GM21381 (cell line): Measurements from ENCODE around the gene MAP7.
"Not testable (repeated sequence)": the region's sequence is repeated elsewhere in the genome, so short reads cannot be mapped to it uniquely, and the experiment has no call there.

Source experiments
- ATAC-seq: cut with Tn5 transposase; IDR thresholded peaks from one replicate; pipeline ENCODE4 v1.9.1; 2021; ENCODE audit warnings: mild to moderate bottlenecking, moderate library complexity; ENCODE audit not compliant: unreplicated experiment

Gene MAP7

DNA sequence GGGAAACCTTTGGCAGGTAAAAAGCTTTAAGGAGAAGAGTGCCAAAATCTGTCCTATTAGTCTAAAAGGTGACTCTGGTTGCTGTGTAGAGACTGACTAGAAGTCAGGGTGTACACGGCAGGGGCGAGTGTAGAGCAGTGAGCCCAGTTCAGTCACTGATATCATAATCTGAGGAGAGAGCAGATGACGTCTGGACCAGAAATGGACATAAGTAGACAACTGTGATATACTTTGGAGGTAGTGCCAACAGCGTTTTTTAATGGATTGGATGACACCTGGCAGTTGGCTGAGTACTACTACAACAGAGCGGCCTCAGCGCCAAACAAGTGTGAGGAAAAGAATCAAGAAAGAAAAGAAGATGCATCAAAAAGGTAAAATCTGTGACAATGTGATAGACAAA, 76.0 kb downstream of the MAP7 start:
- ATAC-seq: no peak

DNA sequence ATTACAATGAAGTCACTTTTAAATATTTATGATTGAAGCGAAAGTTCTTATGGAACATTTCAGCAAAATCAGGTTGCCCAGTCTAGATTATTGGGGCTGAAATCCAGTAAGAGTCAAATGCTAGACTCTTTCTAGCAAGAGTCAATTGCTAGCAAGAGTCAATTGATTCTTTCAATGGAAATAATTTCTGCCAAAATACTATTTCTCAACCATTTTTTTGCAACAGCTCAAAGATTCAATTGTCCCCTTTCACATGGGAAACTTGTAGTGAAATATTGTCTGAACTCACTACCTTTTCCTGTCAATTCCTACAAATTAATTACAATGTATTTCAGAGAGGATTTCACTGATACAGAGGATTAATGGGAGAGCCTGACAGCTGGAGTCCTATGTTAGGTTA, 78.3 kb downstream of the MAP7 start:
- ATAC-seq: no peak

DNA sequence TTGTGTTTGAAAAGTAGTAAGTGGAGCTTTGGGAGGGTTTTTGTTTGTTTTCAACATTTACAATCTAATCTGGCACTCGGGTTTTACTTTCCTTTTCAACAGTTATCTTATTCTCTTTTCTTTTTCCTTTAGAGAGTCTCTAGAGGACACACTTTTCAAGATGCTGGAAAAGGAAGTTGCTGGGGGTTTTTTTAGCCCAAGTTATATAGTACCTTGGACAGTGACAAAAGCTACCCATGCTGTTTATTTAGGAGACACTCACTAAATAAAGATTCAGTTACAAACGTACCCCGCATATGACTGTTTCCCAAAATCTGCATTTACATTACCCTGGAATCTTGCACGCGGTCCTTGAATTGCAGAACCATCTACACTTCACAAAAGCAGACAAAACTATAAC, 78.8 kb downstream of the MAP7 start:
- ATAC-seq: no peak

DNA sequence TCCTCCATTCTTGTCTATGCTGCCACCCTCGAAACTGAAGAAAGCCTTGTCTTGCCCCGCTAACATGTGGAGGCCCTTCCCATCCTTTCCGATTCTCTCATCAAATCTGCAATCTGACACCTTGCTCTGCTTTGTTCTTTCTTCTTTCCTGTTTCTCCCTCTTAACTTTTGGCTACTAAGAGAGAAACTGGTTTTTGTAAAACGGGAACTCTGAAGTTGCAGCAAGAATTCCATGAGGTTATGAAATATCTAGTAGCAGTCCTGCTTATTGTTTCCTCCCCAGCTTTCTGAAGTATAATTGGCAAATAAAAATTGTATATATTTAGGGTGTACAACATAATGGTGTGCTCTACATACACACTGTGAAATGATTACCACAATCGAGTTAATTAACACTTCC, 80.2 kb downstream of the MAP7 start:
- no peak for ATAC-seq

DNA sequence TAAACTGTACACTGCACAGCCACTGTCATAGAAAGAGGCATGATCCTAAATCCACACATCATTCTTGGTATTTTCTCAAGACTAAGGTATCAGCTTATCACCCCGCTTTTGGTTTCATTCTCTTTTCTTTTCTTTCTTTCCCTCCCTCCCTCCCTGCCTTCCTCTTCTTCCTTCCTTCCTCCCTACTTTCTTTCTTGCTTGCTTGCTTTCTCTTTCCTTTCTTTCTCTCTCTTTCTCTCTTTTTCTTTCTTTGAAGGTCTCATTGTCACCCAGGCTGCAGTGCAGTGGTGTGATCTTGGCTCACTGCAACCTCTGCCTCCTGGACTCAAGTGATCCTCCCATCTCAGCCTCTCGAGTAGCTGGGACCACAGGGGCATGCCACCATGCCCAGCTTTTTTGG, 81.1 kb downstream of the MAP7 start:
- no peak for ATAC-seq

DNA sequence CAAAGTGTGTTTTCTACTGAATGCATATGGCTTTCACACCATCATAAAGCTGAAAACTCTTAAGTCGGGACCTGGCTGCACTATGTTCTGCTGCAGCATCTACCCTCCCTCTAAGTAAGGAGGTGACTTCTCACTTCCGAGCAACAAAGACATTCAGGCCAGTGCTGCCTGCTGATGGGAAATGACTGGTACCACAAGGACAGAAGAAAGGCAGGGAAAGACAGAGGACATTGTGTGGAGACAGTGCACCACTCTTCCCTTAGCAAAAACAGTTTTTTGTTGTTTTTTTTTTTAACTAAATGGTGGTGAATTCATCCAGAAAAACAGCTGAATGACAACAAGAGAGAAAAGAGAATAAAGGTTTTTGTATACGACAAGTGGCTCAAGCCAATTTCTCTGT, 81.5 kb downstream of the MAP7 start:
- ATAC-seq: no peak

DNA sequence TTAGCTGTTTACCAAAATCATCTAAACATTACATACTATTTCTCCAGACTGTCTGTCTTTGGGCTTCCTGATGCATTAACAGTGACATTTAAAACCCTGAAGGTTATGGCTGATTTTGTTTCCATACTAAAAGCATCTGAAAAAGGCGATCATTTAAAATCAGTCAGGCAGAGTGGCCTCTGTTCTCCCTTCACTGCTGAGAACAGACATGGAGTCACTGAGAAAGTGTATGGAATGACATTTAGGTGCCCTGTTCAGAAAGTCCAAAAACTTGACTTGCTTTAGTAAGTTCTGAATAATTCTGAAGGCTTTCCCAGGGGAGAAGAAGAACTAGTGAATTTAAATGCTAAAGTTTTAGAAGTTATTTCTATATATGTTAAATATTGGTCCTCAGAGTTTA, 83.0 kb downstream of the MAP7 start:
- no peak for ATAC-seq

DNA sequence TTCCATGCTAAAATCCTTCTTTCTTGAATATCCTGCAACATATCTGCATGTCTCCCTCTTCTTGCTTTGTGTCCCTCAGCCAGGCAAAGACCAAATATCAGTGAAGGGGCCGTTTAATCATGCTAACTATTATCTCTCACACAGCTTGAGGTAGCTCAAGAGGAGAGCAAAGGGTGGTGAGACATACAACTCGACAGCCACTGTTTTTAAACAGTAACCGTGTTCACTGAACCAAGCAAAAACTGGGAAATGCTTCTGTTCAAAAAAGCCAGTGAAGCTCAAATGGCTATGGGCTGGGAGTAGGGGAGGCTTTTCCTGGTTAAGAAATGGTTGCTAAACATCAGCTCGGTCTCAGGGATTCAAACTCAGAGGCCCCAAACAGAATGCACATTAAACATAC, 83.4 kb downstream of the MAP7 start:
- no peak for ATAC-seq

DNA sequence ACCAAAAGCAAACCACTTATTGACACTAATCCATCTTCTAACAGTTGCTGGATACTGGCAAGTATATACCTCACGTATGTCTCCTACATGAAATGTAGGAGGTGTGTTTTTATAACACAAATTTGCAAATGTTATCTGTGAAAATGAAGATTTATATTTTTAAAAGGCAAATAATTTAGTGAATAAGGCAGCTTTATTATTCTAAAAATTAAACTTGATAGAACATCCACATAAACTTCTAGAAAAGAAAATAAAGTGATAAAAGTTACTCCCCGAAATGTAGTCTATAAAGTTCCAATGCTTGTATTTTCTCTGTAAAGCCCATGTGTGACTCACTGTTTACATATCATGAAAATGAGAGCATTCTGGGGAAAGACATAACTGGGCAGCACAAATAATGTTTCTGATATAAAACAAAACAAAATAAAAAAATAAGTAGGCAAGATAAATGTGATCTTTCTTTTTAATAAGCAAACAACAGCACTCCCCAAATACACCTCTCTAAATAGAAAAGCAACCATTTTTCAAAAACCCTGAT, 84.4 kb downstream of the MAP7 start:
- no peak for ATAC-seq

DNA sequence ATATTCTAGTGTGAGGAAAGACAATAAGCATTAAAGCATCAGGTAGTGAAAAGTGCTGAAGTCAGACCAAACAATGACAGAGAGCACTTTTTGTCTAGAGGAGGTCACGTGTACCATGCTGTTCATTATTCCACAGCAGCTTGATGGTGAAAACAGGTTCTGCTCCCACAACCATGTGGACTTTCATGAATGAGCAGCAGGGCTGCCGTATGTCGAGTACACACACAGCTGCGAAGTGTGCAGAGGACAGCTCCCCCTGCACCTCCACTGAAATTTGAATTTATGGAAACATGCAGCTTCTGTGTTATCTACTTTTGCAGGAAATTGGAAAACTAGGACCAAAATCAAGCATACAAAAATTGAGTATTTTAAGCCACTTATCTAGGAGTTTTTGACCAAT, 85.3 kb downstream of the MAP7 start:
- no peak for ATAC-seq

DNA sequence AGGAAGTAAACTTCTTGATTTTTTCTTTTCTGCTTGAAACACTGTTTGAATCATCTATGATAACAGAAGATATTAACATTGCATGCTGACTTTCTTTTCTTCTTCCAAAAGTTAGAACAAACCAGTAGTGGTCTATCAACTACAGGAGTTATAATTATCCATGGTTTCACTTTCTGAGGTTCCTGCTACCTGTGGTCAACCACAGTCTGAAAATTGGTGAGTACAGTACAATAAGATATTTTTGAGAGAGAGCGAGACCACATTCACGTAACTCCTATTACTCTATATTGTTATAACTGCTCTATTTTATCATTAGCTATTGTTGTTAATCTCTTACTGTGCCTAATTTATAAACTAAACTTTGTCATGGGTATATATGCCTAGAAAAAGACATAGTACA, 86.1 kb downstream of the MAP7 start:
- no peak for ATAC-seq

DNA sequence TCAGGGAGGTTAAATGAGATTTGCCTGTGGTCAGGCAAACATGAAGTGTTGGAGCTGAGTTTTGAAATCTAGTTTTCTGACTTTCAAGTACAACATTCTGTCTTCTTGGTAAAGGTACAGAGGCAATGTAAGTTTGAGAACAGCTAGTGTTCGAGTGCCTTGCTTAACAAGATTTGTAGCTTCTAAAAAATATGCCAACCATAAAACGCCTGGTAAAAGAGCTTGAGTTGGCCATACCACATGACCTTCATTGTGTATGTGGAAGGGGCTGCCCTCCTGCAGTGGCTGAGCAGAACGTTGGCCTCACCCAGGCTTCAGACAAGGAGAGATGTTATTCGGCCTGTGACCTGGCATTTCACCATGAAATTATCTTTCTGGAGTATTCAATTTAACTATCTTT, 86.5 kb downstream of the MAP7 start:
- ATAC-seq: no peak

DNA sequence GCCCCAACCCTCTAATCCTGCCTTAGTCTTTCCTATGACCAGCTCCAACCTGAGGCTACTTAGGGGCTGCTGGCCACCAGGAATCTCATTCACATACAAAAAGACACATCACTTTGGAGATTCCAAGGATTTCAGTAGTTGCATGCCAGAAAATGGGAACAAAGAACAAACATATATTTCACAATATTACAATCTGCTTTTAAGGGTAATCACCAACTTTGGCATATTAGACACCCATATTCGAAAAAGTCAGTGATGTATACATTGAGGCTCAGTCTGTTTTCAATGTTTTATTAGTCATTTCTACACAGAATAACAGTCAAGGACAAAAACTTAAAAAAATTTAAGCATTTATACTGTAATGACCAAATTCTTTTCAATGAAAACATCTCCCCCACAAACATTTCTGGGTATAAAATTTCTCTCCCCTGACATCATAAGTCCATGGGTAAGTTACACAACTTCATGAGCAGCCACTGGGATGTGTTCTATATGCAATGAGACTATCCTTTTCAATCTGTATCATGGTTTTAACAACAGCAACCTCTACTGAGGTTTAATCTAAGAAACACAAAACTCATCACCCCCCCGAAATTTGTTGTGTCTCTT, 103.5 kb downstream of the MAP7 start:
- ATAC-seq: no peak

DNA sequence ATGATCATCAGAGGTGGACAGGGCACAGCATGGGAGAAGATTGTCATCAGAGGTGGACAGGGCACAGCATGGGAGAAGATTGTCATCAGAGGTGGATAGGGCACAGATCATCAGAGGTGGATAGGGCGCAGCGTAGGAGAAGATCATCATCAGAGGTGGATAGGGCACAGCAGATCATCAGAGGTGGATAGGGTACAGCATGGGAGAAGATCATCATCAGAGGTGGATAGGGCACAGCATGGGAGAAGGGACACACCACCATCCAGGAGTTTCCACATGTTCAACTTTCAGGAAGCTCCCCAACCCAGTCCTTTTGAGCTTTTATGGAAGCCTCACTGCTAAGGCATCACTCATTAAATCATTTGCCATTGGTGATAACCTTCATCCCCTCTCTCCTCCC, 104.1 kb downstream of the MAP7 start:
- no peak for ATAC-seq

DNA sequence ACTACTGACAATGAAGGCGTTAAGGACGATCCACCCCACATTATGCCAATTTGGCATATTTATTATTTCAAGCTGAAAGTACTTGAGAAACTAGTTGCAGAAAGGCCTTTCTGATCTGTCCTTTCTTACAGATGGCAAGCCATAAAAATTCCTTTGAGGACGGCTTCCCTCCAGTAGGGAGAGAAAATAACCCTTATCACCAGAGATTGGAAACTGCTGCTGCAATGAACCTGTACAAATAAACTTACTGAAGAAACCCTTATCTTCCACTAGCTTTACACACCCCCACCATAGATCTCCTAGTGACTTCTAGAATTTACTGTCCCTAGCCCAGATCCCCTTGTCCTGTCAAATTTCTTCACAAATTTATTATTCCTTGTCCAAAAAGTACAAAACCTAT, 105.2 kb downstream of the MAP7 start:
- no peak for ATAC-seq

DNA sequence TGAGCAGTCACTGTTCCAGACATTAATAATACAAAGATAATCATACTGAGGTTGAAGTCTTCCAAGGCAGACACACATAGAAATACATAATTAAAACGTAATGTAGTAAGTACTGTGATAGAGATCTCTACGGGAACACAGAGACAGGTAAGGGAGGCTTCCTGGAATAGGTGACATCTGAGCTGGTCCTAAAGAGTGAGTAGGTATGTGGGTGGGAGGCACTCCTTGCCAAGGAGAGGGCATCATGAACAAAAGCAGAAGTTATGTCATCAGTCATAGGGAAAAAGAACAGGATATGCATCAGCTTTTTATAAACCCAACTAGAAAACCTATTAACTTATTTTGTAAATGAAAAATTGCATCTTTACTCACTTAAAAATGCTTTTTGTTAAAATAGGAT, 110.0 kb downstream of the MAP7 start:
- ATAC-seq: no peak

DNA sequence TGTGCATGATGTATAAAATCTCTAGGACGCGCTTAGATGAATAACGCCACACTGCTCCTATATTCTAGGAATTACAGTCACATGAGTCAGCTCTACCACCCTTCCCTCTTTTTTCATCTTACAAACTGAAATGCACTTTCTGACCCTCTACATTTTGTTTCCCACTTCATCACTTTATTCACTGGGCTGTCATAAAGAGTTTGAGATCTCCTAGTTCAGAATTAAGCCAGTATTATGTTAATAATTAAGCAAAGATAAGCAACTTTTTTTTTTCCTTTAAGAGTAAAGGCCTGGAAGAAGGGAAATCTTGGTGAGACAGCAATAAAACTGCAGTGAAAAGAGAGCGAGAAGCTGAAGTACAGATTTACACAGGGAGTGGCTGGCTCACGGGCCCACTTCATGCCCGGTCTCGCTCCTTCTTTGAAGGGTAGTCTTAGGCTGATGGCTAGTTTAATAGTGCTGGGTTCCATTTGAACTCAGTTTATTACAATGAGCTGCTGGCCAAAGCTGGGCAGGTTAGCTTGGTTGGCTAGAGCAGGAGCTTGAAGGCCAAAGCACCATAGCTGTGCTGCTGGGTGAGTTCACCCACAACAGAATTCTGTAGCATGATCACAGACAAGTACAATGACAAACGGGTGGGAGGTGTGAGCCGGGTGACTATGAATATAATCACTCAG, 110.6 kb downstream of the MAP7 start:
- ATAC-seq: no peak

DNA sequence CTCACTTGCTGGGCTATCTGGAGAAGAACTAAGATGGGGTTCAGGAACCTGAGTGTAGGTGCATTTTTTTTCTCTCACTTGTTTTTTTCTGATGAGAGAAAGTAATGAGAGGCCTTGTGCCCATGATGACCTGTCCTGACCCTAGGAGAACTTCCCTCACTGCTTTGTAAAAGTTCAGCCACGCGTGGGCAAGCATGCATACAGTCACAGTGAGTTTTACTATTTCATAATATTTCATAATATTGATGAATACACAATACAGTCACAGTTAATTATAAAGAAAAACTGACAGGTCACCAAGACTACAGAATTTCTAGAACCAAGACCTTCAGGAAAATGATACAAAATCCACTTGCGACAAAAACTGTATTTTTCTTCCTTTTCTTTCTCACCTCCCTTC, 111.8 kb downstream of the MAP7 start:
- no peak for ATAC-seq

DNA sequence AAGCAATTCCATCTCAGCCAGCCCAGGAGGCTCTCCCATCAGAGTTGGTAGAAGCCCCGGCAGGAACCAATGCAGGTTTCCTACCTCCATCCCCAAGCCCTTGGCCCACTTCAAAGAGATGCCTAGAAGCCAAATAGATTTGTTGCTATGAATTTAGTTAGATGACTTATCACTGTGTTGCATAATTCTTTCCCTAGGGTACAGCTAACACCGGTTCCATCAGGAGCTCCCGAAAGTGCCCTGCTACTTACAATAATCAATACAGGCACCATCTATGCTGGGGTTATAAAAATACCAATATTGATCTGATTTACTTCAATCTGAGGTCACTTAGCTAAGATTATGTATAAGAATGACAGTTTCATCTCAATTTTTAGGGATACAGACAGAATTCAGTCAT, 113.0 kb downstream of the MAP7 start:
- no peak for ATAC-seq

DNA sequence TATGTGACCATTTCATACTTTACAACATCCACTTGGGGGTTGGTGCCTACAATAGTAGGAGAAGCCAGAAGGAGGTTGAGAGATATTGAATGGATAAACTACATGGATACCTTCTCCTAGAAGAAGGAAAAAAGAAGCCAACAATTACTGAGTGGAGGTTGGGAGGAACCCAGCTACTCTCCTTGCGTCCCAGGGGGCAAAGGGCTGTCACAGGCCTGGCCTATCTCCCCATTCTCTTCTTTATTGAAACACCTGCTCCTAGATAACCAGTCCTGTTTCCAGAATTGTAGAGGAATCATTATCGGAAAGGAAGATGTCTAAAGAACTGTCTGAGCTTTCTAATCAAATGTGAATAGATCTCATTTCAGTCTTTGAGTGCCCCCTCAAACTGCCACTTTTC, 115.1 kb downstream of the MAP7 start:
- no peak for ATAC-seq

DNA sequence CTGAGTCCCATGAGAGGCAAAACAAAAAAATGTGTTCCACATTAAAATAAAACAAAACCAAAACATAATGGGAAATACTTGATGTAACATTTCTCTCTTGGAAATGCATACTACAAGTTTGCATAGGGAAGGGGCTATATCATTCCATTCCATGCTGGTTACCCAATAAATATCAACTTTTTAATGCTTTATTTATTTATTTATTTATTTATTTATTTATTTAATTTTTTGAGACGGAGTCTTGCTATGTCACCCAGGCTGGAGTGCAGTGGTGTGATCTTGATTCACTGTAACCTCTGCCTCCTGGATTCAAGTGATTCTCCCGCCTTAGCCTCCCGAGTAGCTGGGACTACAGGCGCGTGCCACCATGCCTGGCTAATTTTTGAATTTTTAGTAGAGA, 118.9 kb downstream of the MAP7 start:
- ATAC-seq: not testable (repeated sequence)

DNA sequence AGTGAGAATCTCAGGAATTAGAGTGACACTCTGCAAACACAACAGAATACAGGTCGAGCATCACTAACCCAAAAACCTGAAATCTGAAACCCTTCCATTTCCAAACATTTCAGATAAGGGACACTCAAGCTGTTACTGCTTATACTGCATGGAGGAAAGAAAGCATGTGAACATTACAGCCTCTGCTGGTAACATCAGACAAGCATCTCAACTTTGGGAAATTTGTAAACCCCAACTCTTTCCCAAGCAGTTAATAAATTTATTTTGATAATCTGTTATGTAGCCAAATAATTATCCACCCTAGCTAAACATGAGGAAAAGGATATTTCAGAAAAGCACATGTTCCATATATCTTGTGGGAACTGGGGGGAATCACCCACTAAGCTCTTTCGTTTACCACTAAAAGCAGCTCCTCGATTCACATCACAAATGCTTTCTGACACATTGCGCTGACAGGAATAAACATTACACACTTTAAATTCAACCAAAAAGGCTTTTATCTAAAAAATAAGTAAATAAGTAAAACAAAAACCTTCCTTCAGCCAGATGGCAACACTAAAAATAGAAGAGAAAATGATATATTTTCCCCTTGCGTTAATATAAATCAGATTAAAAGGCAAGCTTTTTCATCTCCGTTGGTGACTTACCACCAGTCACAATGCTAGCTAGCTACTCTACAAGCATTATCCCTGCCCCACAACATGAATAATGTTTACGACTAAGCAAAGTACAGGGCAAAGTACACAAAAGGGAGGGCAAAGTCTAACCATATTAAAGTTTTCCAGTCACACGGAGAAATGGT, 120.8 kb downstream of the MAP7 start:
- no peak for ATAC-seq
